Gastrocnemius medialis (tissue), 4 donors: ENCODE measurements around the gene SMARCB1. TPM values are rescaled to one million over a fixed set of nuclear protein-coding genes. Genes with fewer than 3 reads are reported as not detected.
A peak's percentile ranks its signal among the peaks of the same experiment; 100 is the strongest.

Experiments
- ATAC-seq, 2 donors: fragments of 150-250 bp; one replicate each; pipeline ENCODE4 v1.9.1; 2016
- DNase-seq, 2 donors: peaks; one replicate each; pipeline ENCODE4 v3.0.0-alpha.2; 2019
- H3K27ac ChIP-seq, 4 donors: fragments of 200-600 bp; sonication (generic); 1 replicate in 1 of 4; 2 replicates in 3 of 4; pipeline ENCODE4 v1.5.1; 2016 to 2018; ENCODE audit warnings: mild to moderate bottlenecking in 2 of 4, moderate library complexity in 1 of 4
- H3K27me3 ChIP-seq, 3 donors: fragments of 200-600 bp; sonication (generic) in 2 of 3; 1 replicate in 1 of 3; 2 replicates in 2 of 3; pipeline versions ENCODE4 v1.5.1 to v1.6.0; 2016 to 2019; ENCODE audit warnings: mild to moderate bottlenecking in 1 of 3, moderate library complexity in 1 of 3
- H3K36me3 ChIP-seq, 2 donors: fragments of 200-600 bp; sonication (generic) in 1 of 2; one replicate each; pipeline ENCODE4 v1.5.1; 2017 to 2018
- H3K4me1 ChIP-seq, 2 donors: fragments of 200-600 bp; sonication (generic) in 1 of 2; one replicate each; pipeline ENCODE4 v1.5.1; 2016 to 2017; ENCODE audit warnings: mild to moderate bottlenecking in 2 of 2
- H3K4me3 ChIP-seq, 4 donors: fragments of 200-600 bp; sonication (generic) in 3 of 4; 1 replicate in 1 of 4; 2 replicates in 3 of 4; pipeline ENCODE4 v1.5.1; 2016 to 2019; ENCODE audit warnings: mild to moderate bottlenecking in 2 of 4
- H3K9me3 ChIP-seq, 3 donors: fragments of 200-600 bp; sonication (generic) in 2 of 3; 1 replicate in 1 of 3; 2 replicates in 2 of 3; pipeline ENCODE4 v1.5.1; 2016 to 2019
- POLR2A ChIP-seq, 2 donors: fragments of 450-650 bp; IDR thresholded peaks; one replicate each; pipeline ENCODE4 v1.6.1; 2017; ENCODE audit warnings: antibody characterized with exemption in 2 of 2, mild to moderate bottlenecking in 2 of 2, moderate library complexity in 2 of 2
- in situ Hi-C, 4 donors: fragments of 200-750 bp; cut with MboI; loops; one replicate each; pipeline versions ENCODE4 v1.15.0 to v1.8.0; 2017; ENCODE audit warnings: low sequenced_read_pairs in 4 of 4
- intact Hi-C: fragments of 100-400 bp; cut with DNase I; formaldehyde crosslinking; loops from one replicate; pipeline ENCODE4 v1.15.1; 2023; ENCODE audit warnings: low total_unique reads
- total RNA-seq, 4 donors: library from RNA; depleted of rRNA; stranded (reverse); fragments of >200 nt; gene quantifications; one replicate each; pipeline versions ENCODE4 v1.1.0 to v1.2.3, GENCODE V29; 2016
- TF ChIP-seq, protein P1 (sequence below), 5 experiments: fragments of 450-650 bp in 3 of 5; fragments of 200-600 bp in 2 of 5; sonication (generic) in 2 of 5; IDR thresholded peaks in 4 of 5; conservative IDR thresholded peaks in 1 of 5; 1 replicate in 4 of 5; 2 replicates in 1 of 5; pipeline ENCODE4 v1.5.1; 2016 to 2019; ENCODE audit warnings: antibody characterized with exemption in 5 of 5, mild to moderate bottlenecking in 3 of 5, moderate library complexity in 3 of 5

Gene SMARCB1
- total RNA-seq, 4 donors from 2014 or later: 37.8 to 65.6 (median 55.2) TPM

DNA sequence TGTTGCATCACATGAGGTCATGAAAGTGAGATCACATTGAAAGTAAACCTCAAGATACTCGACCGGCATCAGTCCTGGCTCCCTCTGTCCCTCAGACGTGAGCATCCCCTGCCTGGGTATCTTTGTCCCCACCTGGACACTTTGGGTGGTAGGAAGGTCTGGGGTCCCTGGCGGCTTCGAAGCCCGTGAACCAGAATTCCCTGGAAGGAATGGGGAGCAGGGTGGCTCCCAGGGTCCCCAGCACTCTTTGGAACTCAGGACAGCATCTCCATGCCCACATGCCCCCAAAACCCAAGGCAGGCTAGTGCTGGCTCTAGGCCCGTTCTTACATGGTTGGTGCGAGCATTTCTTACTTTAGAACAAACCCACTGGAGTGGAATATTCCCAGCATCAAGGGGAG is 44.5 kb downstream of the SMARCB1 start:
- Histone ChIP-seq H3K36me3 (peaks cover 0 to 15% of the 10 kb centered on the region in 2 donors), H3K4me3 (no peak overlapping the region), H3K27ac (peak overlapping the region; percentile 93 to 98 (median 97)), H3K27me3 (no peaks in the 10 kb centered on the region), H3K4me1 (peaks cover 60 to 69% of the 10 kb centered on the region in 2 donors), H3K9me3 (no peaks in the 10 kb centered on the region)
- ATAC-seq: no peak
- in situ Hi-C loops: no loop called here
- no peak for TF ChIP-seq POLR2A (IDR thresholded peaks at IDR 0.05)
- TF ChIP-seq, protein P1, sequence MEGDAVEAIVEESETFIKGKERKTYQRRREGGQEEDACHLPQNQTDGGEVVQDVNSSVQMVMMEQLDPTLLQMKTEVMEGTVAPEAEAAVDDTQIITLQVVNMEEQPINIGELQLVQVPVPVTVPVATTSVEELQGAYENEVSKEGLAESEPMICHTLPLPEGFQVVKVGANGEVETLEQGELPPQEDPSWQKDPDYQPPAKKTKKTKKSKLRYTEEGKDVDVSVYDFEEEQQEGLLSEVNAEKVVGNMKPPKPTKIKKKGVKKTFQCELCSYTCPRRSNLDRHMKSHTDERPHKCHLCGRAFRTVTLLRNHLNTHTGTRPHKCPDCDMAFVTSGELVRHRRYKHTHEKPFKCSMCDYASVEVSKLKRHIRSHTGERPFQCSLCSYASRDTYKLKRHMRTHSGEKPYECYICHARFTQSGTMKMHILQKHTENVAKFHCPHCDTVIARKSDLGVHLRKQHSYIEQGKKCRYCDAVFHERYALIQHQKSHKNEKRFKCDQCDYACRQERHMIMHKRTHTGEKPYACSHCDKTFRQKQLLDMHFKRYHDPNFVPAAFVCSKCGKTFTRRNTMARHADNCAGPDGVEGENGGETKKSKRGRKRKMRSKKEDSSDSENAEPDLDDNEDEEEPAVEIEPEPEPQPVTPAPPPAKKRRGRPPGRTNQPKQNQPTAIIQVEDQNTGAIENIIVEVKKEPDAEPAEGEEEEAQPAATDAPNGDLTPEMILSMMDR (IDR thresholded peaks at IDR 0.05 in 4 of 5, conservative IDR thresholded peaks at IDR 0.05 in 1 of 5): no peak
- DNase-seq: no peak
- intact Hi-C loops: no loop called here

DNA sequence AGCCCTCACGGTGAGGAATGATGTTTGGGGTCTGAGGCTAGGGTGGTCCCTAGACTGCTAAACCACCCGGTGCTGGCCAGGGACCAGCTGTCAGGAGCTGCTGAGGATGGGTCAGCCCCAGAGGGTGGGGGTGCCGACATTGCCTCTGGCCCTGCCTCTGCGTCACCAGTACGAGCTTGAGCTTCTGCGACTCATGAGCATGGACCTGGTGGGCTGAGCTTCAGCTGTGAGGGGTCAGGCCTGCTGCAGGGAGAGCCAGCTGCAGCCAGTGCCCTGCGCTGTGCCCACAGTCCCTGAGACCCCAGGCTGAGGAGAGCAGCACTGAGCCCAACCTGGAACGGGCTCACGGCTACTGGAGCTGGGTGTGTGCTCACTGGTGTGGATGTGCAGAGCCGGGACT is 45.0 kb downstream of the SMARCB1 start:
- no peaks in the 10 kb centered on the region for H3K9me3 ChIP-seq
- H3K27ac ChIP-seq: peak overlapping the region; percentile 93 to 98 (median 97)
- in situ Hi-C loops (no loop called here), intact Hi-C loops (no loop called here)
- peaks cover 0 to 11% of the 10 kb centered on the region in 2 donors for H3K36me3 ChIP-seq
- DNase-seq (no peak), ATAC-seq (no peak)
- TF ChIP-seq, protein P1 (IDR thresholded peaks at IDR 0.05 in 4 of 5, conservative IDR thresholded peaks at IDR 0.05 in 1 of 5): no peak
- TF ChIP-seq POLR2A (IDR thresholded peaks at IDR 0.05): no peak
- no peaks in the 10 kb centered on the region for H3K27me3 ChIP-seq
- H3K4me1 ChIP-seq: peaks cover 65 to 74% of the 10 kb centered on the region in 2 donors
- H3K4me3 ChIP-seq: no peak overlapping the region

DNA sequence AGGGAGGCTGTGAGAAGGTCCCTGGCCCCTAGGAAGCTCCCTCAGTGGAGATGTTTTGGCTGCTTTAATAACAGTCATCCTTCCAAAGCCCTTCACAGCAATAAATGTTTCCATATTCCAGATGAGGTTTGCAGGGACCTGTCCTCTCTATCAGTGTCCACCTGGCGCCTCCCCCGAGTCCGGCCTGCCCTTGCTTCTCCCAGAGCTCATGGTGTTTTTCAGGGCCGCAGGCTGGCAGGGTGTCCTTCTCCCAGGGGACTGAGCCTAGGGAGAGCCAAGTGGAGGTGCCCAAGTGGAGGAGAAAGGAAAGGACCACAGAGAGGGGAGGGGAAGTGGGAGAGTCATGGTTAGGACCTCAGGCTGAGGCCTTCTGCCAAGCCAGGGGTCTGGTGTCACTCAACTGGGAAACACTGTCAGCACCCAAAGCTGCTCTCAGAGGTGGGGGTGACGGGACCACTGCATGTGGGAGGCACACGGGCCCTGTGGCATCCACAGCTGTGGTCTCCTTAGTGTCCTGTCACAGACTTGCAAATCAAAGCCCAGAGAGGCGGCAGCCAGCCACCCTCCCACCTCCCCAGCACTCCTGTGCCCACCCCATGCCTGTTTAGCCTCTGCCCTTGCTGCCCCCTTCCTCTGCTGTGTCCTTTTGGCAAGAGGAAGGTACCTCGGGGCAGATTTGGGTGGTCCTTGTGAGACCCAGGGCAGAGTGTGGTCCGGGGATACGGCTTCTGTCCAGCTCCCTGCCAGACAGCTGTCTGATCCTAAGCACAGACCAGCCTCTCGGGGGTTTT is 45.7 kb downstream of the SMARCB1 start:
- no peak for ATAC-seq
- DNase-seq: no peak
- Histone ChIP-seq H3K27ac (peak overlapping the region; percentile 93 to 98 (median 96)), H3K9me3 (no peaks in the 10 kb centered on the region), H3K27me3 (no peaks in the 10 kb centered on the region), H3K4me3 (no peak overlapping the region), H3K36me3 (peaks cover 0 to 4% of the 10 kb centered on the region in 2 donors), H3K4me1 (peaks cover 65 to 74% of the 10 kb centered on the region in 2 donors)
- intact Hi-C loops: no loop called here
- in situ Hi-C loops: no loop called here
- TF ChIP-seq, protein P1 (IDR thresholded peaks at IDR 0.05 in 4 of 5, conservative IDR thresholded peaks at IDR 0.05 in 1 of 5): no peak
- no peak for TF ChIP-seq POLR2A (IDR thresholded peaks at IDR 0.05)

DNA sequence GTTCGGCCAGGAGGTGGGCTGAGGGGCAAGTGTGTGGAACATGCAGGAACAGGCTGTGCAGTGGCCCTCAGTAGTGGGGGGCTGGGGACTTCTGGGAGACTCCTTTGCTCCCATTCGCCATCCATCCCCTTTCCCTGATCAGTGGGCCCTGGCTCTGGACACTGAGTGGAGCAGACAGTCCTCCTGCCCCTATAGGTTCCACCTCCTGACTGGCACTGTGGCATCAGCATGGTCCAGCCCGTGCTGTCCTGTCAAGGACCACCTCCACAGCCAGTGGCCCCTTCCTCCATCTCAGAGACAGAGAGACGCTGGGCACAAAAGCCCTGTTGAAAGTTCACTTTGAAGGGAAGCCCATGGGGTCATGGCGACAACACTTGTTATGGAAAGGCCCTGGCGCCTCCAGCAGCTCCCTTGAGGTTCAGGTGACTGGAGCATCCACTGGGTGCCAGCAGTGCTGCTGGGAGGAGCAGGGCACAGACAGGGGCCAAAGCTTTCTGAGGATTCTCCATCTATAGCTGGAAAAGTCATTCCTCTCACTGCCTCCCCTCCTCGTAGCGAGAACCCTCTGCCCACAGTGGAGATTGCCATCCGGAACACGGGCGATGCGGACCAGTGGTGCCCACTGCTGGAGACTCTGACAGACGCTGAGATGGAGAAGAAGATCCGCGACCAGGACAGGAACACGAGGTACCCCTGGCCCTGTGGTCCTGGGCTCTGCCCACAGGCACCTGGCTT is 46.4 kb downstream of the SMARCB1 start:
- intact Hi-C loops: no loop called here
- ATAC-seq: no peak
- in situ Hi-C loops: no loop called here
- H3K4me3 ChIP-seq: no peak overlapping the region
- no peaks in the 10 kb centered on the region for H3K36me3 ChIP-seq
- no peaks in the 10 kb centered on the region for H3K27me3 ChIP-seq
- H3K27ac ChIP-seq: peak overlapping the region; percentile 91 to 98 (median 96)
- peaks cover 68 to 77% of the 10 kb centered on the region in 2 donors for H3K4me1 ChIP-seq
- TF ChIP-seq, protein P1 (IDR thresholded peaks at IDR 0.05 in 4 of 5, conservative IDR thresholded peaks at IDR 0.05 in 1 of 5): no peak
- no peak for TF ChIP-seq POLR2A (IDR thresholded peaks at IDR 0.05)
- H3K9me3 ChIP-seq: no peaks in the 10 kb centered on the region
- DNase-seq: no peak
